Measurements from ENCODE around the gene PRSS21. TPM values are rescaled to one million over a fixed set of nuclear protein-coding genes. Genes with fewer than 3 reads are reported as not detected.

PRSS21 gene
- total RNA-seq, 3 donors from 2014 or later = 0.51 to 4.1 (median 0.58) TPM

DNA sequence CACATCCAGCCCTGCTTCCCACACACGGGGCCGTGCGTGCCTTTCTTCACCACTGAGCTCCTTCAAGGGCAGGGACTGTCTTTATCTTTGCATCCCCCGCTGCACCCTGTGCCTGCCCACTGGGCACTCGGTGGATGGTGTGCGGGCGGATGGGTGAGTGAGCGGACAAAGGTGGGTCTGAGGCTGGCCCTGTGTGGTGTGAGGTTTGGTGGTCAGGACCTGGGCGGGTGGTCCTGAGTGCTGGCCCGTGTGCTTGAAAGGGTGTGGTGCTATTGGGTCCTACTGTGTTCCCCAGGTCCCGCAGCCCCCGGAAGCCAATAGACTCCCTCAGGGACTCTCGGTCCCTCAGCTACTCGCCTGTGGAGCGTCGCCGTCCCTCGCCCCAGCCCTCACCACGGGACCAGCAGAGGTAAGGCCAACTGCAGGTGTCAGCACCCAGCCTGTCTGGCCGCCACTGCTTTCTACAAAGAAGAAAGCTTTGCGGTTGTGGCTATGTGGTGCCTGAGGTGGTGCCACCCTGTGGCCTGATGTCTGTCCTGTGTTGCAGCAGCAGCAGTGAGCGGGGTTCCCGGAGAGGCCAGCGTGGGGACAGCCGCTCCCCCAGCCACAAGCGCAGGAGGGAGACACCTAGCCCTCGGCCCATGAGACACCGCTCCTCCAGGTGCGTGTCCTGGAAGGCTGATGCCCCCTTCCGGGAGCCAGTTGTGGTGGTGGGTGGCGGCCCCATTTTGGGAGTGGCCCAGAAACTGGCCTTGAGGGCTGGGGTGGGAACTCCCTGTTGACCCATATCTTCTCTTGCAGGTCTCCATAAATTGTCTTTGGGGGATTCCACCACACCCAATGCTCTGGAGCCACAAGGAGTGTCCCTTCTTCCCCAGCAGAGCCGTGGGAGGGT lies 46.7 kb upstream of the PRSS21 start:
- intact Hi-C loops (cut with DNase I, micrococcal nuclease) = no loop called here
- Histone ChIP-seq H3K36me3 (ENCODE audit: low read depth) (peaks cover 7% of the 10 kb centered on the region), H3K4me1 (ENCODE audit: low read depth) (peaks cover 16% of the 10 kb centered on the region), H3K4me3 (no peak overlapping the region), H3K9me3 (no peaks in the 10 kb centered on the region)
- ATAC-seq (peak; percentile 27), DNase-seq (peak in 1 of 3 donors; percentile 63)
- TF ChIP-seq, protein P1, sequence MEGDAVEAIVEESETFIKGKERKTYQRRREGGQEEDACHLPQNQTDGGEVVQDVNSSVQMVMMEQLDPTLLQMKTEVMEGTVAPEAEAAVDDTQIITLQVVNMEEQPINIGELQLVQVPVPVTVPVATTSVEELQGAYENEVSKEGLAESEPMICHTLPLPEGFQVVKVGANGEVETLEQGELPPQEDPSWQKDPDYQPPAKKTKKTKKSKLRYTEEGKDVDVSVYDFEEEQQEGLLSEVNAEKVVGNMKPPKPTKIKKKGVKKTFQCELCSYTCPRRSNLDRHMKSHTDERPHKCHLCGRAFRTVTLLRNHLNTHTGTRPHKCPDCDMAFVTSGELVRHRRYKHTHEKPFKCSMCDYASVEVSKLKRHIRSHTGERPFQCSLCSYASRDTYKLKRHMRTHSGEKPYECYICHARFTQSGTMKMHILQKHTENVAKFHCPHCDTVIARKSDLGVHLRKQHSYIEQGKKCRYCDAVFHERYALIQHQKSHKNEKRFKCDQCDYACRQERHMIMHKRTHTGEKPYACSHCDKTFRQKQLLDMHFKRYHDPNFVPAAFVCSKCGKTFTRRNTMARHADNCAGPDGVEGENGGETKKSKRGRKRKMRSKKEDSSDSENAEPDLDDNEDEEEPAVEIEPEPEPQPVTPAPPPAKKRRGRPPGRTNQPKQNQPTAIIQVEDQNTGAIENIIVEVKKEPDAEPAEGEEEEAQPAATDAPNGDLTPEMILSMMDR (IDR thresholded peaks at IDR 0.05) = no peak

DNA sequence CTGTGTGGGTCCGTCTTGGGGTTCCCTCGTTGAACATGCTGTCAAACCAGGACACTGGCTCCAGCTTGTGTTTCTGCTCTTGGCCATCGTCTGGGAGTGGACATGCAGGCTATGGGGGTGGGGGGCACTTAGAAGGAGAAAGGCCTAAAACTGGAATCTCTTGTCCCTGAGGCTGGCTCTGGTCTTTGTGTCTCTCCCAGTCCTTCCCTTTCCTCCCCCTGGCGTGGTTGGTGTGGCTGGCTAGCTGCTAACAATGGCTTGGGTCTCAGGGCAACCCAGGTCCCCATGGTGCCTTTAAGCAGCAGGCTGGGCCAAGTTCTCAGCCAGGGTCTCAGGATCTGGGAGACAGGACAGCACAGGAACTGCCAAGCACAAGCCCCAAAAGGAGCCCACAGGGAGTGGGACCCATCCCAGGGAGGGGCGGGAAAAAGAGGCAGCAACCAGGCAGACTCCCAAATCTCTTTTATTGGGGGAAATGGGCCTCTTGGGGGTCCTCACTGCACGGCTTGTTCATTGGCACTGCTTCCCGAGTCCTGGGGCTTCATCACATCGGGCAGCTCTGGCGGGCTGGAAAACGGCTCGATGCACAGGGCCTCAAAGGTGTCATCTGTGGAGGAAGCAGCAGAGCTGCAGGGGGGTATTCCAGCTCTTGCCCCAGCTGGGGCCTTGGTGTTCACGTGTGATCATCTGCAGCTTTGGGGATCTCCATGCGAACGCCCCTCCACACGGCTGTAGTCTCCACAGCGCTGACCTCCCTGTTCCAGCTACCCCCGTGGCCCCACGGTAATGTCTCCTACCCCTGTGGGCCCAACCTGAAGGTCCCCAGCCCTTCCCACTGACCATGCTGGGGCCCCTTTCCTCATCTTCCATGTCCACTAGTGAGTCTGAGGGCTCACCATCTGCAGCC lies 45.3 kb upstream of the PRSS21 start:
- TF ChIP-seq, protein P1 (IDR thresholded peaks at IDR 0.05) = no peak
- Histone ChIP-seq H3K36me3 (ENCODE audit: low read depth) (peaks cover 4% of the 10 kb centered on the region), H3K4me1 (ENCODE audit: low read depth) (peaks cover 26% of the 10 kb centered on the region), H3K9me3 (no peaks in the 10 kb centered on the region), H3K4me3 (no peak overlapping the region)
- DNase-seq (no peak), ATAC-seq (no peak)
- intact Hi-C loops (cut with DNase I, micrococcal nuclease) = no loop called here

DNA sequence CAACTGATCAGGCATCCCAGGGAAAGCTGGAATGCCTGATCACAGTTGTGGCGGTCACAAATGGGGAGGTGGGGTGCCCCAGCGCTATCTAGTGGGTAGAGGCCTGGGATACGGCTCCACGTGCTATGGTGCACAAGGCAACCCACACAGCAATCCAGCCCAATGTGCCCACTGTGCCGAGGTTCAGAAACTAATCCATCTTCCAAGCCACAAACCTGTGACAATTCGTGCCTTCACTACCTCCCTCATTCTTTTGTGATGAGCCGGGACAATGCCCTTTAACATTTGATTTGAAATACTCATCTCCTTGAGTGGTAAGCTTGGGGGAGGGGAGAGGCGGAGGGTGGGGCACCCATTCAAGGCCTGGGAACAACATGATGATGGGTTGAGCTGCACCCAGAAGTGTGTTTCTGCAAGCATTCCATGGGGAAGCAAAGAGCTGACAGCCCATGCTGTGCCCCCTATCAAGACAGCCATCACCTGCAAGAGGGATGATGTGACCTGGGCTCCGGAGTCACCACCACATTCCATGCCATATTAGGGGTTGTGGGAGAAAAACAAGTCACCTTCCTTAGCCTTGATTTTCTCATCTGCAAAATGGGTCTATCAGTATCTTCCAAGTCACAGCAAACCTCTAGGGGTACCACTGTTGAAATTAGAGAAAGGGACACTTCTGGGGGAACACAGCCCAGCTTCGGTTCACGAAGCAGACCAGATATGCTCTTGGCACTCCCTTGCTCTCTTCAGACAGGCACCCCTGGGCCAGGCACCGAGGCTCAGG lies 43.7 kb upstream of the PRSS21 start:
- intact Hi-C loops (cut with DNase I, micrococcal nuclease) = no loop called here
- TF ChIP-seq, protein P1 (IDR thresholded peaks at IDR 0.05) = no peak
- Histone ChIP-seq H3K9me3 (no peaks in the 10 kb centered on the region), H3K4me1 (ENCODE audit: low read depth) (peaks cover 26% of the 10 kb centered on the region), H3K36me3 (ENCODE audit: low read depth) (peaks cover 4% of the 10 kb centered on the region), H3K4me3 (no peak overlapping the region)
- ATAC-seq = no peak
- DNase-seq = no peak

DNA sequence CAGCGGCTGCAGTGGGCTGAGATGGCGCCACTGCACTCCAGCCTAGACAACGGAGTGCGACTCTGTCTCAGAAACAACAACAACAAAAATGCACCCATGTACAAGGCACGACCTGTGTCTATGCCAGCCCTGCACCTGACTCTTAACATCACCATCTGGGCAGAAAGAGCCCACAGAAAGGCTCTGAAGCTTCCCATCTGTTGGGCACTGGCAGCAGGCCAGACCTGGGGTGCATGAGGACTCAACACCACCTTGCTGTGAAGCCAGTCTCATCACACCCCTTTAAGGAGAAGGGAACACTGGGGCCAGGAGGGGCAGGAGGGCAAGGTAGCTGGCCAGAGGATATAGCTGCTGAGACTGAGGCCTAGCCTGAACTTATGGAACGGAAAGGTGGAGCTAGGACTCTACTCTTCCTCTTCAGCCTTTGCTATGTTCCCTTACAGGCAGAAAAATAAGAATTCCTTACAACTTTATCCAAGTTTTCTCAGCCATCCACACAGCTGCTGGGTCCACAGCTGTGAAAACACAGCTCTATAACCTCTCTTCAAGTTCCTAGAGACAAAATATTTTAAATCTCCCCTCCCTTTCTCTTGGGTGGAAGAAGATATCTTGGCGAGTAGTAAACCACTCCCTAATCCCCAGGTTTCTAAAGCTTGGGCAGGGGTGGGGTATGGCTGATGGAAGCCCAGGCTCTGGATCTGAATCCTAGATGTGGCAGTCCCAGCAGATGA lies 42.7 kb upstream of the PRSS21 start:
- ATAC-seq (no peak), DNase-seq (no peak)
- Histone ChIP-seq H3K4me1 (ENCODE audit: low read depth) (peaks cover 27% of the 10 kb centered on the region), H3K36me3 (ENCODE audit: low read depth) (peaks cover 4% of the 10 kb centered on the region), H3K4me3 (no peak overlapping the region), H3K9me3 (no peaks in the 10 kb centered on the region)
- TF ChIP-seq, protein P1 (IDR thresholded peaks at IDR 0.05) = no peak
- intact Hi-C loops (cut with DNase I, micrococcal nuclease) = no loop called here

All from mucosa of descending colon (tissue), 3 donors.